Measurements from ENCODE around the gene SLC35B4. TPM values are rescaled to one million over a fixed set of nuclear protein-coding genes. Genes with fewer than 3 reads are reported as not detected.

The SLC35B4 gene
- total RNA-seq, result 12.8 and 13.7 TPM in 2 replicates
- 18.8 and 24.1 TPM in 2 replicates for polyA plus RNA-seq

GRCh38 chr7:134316539-134317344 is at the start of gene SLC35B4:
SLC35B4 (minus strand) TSS chr7:134316930; CDS start chr7:134316751, 179 bp downstream.
- peak within 1 kb of the TSS; percentile 91 for H3K4me2 ChIP-seq
- WGBS (ENCODE audit: low lambda C conversion rate, missing lambda C conversion rate), result under 1% methylated on average over 43 of the region's 69 CpGs
- no peaks in the 10 kb centered on the region for H3K9me3 ChIP-seq (ENCODE audit: low read depth)
- H2AFZ ChIP-seq, result peak within 1 kb of the TSS; percentile 67
- H3K4me1 ChIP-seq (ENCODE audit: insufficient read depth), result peaks cover 13% of the 10 kb centered on the region
- peak; percentile 97 for DNase-seq (ENCODE audit: low spot score)
- peaks cover 35% of the 10 kb centered on the region for H3K79me2 ChIP-seq
- H4K20me1 ChIP-seq (ENCODE audit: insufficient read depth, poor library complexity, severe bottlenecking), result no peaks in the 10 kb centered on the region
- H3K9me2 ChIP-seq (replicated peaks; ENCODE audit: insufficient read depth), result no peaks in the 10 kb centered on the region
- peak within 1 kb of the TSS; percentile 73 for H3K27ac ChIP-seq
- peaks cover 3% of the 10 kb centered on the region for H3K27me3 ChIP-seq
- no peaks in the 10 kb centered on the region for H3K36me3 ChIP-seq (replicated peaks; ENCODE audit: insufficient read depth, low read depth)
- H3K4me3 ChIP-seq, result peak within 1 kb of the TSS; percentile 92
- TF ChIP-seq EZH2 (IDR thresholded peaks at IDR 0.05; ENCODE audit: borderline replicate concordance), result no peak
- no peak for TF ChIP-seq EZH2phosphoT487 (IDR thresholded peaks at IDR 0.05; ENCODE audit: low read depth, severe bottlenecking, unreplicated experiment)
- TF ChIP-seq CTCF (IDR thresholded peaks at IDR 0.05; ENCODE audit: poor library complexity), result no peak

GRCh38 chr7:134366481-134366880 is 49.8 kb upstream of the SLC35B4 start:
- no peaks in the 10 kb centered on the region for H3K36me3 ChIP-seq (replicated peaks; ENCODE audit: insufficient read depth, low read depth)
- no peaks in the 10 kb centered on the region for H3K27me3 ChIP-seq
- H3K4me2 ChIP-seq, result no peak overlapping the region
- no peaks in the 10 kb centered on the region for H3K9me3 ChIP-seq (ENCODE audit: low read depth)
- H3K79me2 ChIP-seq, result no peaks in the 10 kb centered on the region
- no peak for DNase-seq (ENCODE audit: low spot score)
- H3K9me2 ChIP-seq (replicated peaks; ENCODE audit: insufficient read depth), result no peaks in the 10 kb centered on the region
- no peak for TF ChIP-seq EZH2phosphoT487 (IDR thresholded peaks at IDR 0.05; ENCODE audit: low read depth, severe bottlenecking, unreplicated experiment)
- TF ChIP-seq CTCF (IDR thresholded peaks at IDR 0.05; ENCODE audit: poor library complexity), result no peak
- TF ChIP-seq EZH2 (IDR thresholded peaks at IDR 0.05; ENCODE audit: borderline replicate concordance), result no peak
- peaks cover 23% of the 10 kb centered on the region for H3K4me1 ChIP-seq (ENCODE audit: insufficient read depth)
- H2AFZ ChIP-seq, result no peak overlapping the region
- no peak overlapping the region for H3K4me3 ChIP-seq
- 90% methylated on average over 1 of the region's 1 CpG for WGBS (ENCODE audit: low lambda C conversion rate, missing lambda C conversion rate)
- no peaks in the 10 kb centered on the region for H4K20me1 ChIP-seq (ENCODE audit: insufficient read depth, poor library complexity, severe bottlenecking)
- H3K27ac ChIP-seq, result peak overlapping the region; percentile 82

GRCh38 chr7:134365341-134366054 is 48.8 kb upstream of the SLC35B4 start:
- Histone ChIP-seq H3K36me3 (replicated peaks; ENCODE audit: insufficient read depth, low read depth) (no peaks in the 10 kb centered on the region), H2AFZ (no peak overlapping the region), H4K20me1 (ENCODE audit: insufficient read depth, poor library complexity, severe bottlenecking) (no peaks in the 10 kb centered on the region), H3K79me2 (no peaks in the 10 kb centered on the region), H3K4me3 (no peak overlapping the region), H3K27me3 (no peaks in the 10 kb centered on the region), H3K27ac (peak overlapping the region; percentile 82), H3K4me1 (ENCODE audit: insufficient read depth) (peaks cover 23% of the 10 kb centered on the region), H3K9me3 (ENCODE audit: low read depth) (no peaks in the 10 kb centered on the region), H3K9me2 (replicated peaks; ENCODE audit: insufficient read depth) (no peaks in the 10 kb centered on the region), H3K4me2 (no peak overlapping the region)
- TF ChIP-seq CTCF (IDR thresholded peaks at IDR 0.05; ENCODE audit: poor library complexity) (no peak), EZH2phosphoT487 (IDR thresholded peaks at IDR 0.05; ENCODE audit: low read depth, severe bottlenecking, unreplicated experiment) (no peak), EZH2 (IDR thresholded peaks at IDR 0.05; ENCODE audit: borderline replicate concordance) (no peak)
- 70% methylated on average over 6 of the region's 6 CpGs for WGBS (ENCODE audit: low lambda C conversion rate, missing lambda C conversion rate)
- peak; percentile 56 for DNase-seq (ENCODE audit: low spot score)
